ENCODE data around the gene PTGIR. TPM values are rescaled to one million over a fixed set of nuclear protein-coding genes. Genes with fewer than 3 reads are reported as not detected.

The PTGIR gene
- total RNA-seq, 2 experiments from 2014 or later, result 24.2 to 24.8 TPM

DNA sequence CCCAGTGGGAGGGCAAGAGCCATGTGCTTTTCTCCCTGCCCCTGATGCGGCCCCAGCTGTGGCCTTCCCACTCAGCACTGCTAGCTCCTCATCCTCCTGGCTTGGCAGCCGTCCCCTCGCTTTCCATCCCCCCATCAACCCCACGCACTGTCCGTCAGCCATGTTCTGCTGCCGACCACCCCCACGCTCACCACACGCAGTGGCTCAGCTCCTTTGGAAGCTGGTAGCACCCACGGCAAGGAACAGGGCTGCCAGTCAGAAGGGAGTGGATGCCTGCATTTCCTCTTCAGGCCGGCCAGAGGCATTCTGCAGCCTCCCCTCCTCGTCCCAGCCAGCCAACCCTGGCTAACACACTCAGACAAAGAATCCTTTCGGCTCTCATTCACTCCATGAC lies 17.4 kb downstream of the PTGIR start:
- ChIA-PET CTCF (interaction anchor here (0.5 kb wide), 1 partner anchor 143 kb away, joined by 3 read pairs; no protein-coding TSS in a partner anchor), POLR2A (interaction anchor here (1.6 kb wide), 1 partner anchor 54 kb away, joined by 3 read pairs; the partner anchor contains the start of gene DACT3)

DNA sequence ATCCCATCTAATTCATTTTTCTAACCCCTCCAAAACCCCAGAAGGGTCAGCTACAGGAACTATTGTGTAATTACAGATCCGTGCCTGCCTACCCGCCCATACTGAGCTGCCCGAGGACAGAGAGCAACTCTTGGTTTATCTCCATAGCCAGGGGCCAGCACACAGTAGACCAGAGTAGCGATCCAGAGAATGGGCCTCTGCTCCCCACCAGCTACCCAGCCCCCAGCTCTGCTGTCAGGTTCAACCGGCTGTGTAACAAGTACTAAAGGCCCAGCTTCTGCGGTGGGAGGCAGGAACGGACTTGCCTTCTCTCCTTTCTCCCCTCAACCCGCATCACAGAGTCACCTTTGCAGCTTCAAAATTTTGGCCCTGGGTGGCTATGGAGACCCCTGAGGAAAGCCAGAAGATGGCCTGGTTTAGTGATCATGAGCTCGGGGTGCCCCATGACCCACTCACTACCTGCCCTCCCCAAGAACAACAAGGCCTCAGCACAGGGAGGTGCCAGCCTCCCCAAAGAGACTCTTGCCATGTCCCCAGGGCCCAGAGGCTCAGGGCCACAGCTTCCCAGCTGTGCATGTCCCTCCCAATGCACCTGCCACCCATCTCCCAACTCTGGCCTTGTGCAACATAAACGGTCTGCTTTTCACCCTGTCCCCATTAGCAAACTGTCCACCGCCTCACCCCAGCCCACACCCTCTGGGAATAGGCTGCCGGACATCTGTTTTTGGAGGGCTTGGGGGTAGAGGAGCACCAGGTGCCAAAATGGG lies 18.0 kb downstream of the PTGIR start:
- ChIA-PET POLR2A (interaction anchor here (1.6 kb wide), 1 partner anchor 54 kb away, joined by 3 read pairs; the partner anchor contains the start of gene DACT3), CTCF (interaction anchor here (1.0 kb wide), 1 partner anchor 7 kb away, joined by 4 read pairs; no protein-coding TSS in a partner anchor)

- ChIA-PET POLR2A (interaction anchor here (1.6 kb wide), 1 partner anchor 55 kb away, joined by 3 read pairs; the partner anchor contains the start of gene DACT3), CTCF (interaction anchor here (1.0 to 1.6 kb wide), 2 partner anchors 8 to 11 kb away, joined by 4 to 6 read pairs; no protein-coding TSS in a partner anchor)
Measured at GRCh38 chr19:46606019-46606418, 18.9 kb downstream of the PTGIR start.

- CTCF ChIA-PET, result interaction anchor here (1.0 to 1.6 kb wide), 3 partner anchors 9 to 57 kb away, joined by 4 to 6 read pairs (median 4); no protein-coding TSS in a partner anchor
- POLR2A ChIA-PET, result no interaction called here
Measured at GRCh38 chr19:46605356-46605821, 19.5 kb downstream of the PTGIR start.

- CTCF ChIA-PET, result interaction anchor here (1.6 to 5.1 kb wide), 3 partner anchors 8 to 57 kb away, joined by 4 to 36 read pairs (median 6); no protein-coding TSS in a partner anchor
- POLR2A ChIA-PET, result no interaction called here
Measured at GRCh38 chr19:46604781-46605355, 20.0 kb downstream of the PTGIR start.

GRCh38 chr19:46603752-46604231 lies 21.1 kb downstream of the PTGIR start:
- CTCF ChIA-PET, result interaction anchor here (0.5 to 5.1 kb wide), 4 partner anchors 9 to 301 kb away, joined by 3 to 36 read pairs (median 8); no protein-coding TSS in a partner anchor
- POLR2A ChIA-PET, result interaction anchor here (3.6 kb wide), 1 partner anchor 8 kb away, joined by 30 read pairs; no protein-coding TSS in a partner anchor

DNA sequence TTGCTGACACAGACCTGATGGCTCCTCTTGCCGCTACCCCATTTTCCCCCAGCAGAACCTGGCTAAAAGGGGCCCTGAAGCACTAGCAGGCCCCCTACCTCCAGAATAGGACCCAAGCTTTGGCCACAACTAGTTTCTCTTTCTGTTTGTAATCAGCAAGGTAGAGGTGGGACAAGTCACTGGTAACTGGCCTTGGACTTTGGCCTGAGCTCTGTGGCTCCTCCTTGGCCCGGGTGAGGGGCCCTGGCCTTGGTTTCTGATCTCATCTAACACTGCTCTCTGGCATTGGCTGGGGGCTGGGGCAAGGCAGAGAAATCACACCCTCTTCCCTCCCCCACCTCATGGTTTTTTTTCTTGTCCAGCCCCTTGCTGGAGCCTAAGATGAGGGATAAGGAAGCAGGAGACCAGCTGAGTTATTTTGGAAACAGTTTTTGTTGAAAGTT lies 21.7 kb downstream of the PTGIR start:
- POLR2A ChIA-PET, result interaction anchor here (0.8 to 3.6 kb wide), 2 partner anchors 8 to 101 kb away, joined by 3 to 30 read pairs; no protein-coding TSS in a partner anchor
- CTCF ChIA-PET, result interaction anchor here (0.5 to 5.1 kb wide), 3 partner anchors 10 to 302 kb away, joined by 3 to 36 read pairs (median 11); no protein-coding TSS in a partner anchor

DNA sequence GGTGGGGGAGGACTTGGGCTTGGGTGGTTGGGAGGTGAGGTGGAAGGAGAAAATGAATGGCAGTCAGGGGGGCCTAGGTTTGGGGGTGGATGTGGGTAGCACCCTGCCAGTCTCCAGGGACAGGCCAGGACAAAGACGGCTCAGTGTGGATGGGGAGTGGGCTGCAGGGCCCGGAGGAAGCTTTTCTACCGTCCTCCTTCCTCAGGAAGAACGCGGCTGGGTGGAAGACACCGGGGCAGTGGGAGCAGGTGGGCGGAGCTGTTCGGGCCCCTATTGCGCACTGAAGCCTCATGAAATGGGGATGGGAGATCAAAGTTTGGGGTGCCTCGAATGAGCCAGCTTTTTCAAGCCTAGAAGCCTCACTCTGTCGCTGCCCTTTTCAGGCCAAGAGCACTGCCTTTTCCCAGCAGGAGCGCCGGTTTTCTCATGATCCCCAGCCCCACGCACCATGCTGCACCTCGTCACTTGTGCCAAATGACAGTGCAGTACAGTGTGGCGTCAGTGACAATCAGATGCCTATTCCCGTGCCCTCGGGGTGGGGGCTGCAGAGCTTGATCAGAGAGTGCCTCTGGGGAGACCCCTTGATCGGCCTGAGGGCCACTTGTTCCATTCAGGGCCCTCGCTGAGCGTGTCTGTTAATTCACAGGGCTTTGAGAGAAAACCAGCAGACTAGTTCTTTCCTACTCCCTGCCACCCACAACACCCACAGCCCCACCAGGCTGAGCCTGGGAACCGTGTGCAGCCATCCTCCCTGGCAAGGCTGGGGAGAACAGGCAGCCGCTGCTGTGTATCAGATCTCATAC lies 22.3 kb downstream of the PTGIR start:
- CTCF ChIA-PET, result interaction anchor here (0.8 to 5.1 kb wide), 4 partner anchors 10 to 107 kb away, joined by 3 to 36 read pairs (median 8); partner anchors contain the start of gene PNMA8B
- POLR2A ChIA-PET, result interaction anchor here (0.6 to 3.6 kb wide), 9 partner anchors 9 to 654 kb away, joined by 3 to 30 read pairs (median 3); partner anchors contain the start of genes DACT3 and SLC1A5

- CTCF ChIA-PET, result interaction anchor here (0.8 to 5.1 kb wide), 6 partner anchors 12 to 106 kb away, joined by 3 to 36 read pairs (median 6); partner anchors contain the start of genes DACT3 and PNMA8B
- POLR2A ChIA-PET, result interaction anchor here (0.6 to 3.6 kb wide), 12 partner anchors 8 to 655 kb away, joined by 3 to 30 read pairs (median 4); partner anchors contain the start of genes DACT3 and SLC1A5
Measured at GRCh38 chr19:46601318-46602224, 23.3 kb downstream of the PTGIR start, which contains the start of gene CALM3. TSS of gene CALM3 (plus strand) at chr19:46601330. CDS start at chr19:46601435, 105 bp downstream.

DNA sequence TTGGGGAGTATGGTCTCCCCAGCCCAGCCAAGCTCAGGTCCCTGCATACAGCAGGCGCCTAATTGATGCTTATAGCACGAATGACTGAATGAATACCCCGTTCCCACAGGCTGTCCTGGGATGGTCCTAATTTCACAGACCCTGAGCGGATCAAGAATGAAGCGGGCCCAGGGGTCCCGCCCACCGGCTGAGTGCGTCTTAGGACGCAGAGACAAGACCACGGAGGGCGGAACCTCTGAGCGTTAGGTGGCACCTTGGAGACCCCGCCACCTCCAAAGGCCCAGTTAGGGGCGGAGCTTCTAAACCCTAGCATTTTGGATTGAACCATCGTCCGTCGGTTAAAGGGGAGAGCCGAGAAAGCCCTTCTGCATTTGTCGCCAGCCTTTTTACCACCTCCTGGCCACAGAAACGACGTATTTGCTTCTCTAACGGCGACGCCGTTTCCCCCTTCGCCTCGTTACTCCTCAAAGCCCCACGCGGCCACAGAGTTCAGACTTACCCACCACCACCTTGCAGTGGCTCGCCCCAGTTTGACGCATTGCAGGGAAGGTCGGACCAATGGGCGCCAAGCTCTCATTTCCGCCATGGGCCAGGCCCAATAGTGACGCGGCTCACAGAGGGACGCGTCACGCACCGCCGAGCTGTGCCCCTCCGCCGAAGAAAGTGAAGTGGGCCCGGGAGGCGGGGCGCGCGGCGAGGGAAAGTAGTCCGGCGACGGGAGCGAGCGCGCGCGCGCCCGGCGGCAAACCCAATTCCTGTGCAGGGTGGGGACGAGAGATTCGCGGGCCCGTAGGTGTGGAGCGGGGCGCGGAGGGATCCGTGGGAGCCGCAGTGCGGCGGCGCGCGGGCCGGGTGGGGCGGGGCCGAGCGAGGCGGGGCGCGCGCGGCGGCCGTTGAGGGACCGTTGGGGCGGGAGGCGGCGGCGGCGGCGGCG lies 24.2 kb downstream of the PTGIR start:
- POLR2A ChIA-PET, result interaction anchor here (0.5 to 3.6 kb wide), 9 partner anchors 9 to 697 kb away, joined by 3 to 30 read pairs (median 3); partner anchors contain the start of gene DACT3
- CTCF ChIA-PET, result interaction anchor here (0.6 to 5.1 kb wide), 5 partner anchors 12 to 71 kb away, joined by 3 to 36 read pairs (median 4); partner anchors contain the start of gene DACT3

- ChIA-PET CTCF (interaction anchor here (0.6 to 5.1 kb wide), 5 partner anchors 13 to 71 kb away, joined by 3 to 36 read pairs (median 4); partner anchors contain the start of gene DACT3), POLR2A (interaction anchor here (0.5 to 3.6 kb wide), 5 partner anchors 12 to 918 kb away, joined by 3 to 30 read pairs (median 6); partner anchors contain the start of gene DACT3)
Measured at GRCh38 chr19:46599716-46600373, 25.0 kb downstream of the PTGIR start.

DNA sequence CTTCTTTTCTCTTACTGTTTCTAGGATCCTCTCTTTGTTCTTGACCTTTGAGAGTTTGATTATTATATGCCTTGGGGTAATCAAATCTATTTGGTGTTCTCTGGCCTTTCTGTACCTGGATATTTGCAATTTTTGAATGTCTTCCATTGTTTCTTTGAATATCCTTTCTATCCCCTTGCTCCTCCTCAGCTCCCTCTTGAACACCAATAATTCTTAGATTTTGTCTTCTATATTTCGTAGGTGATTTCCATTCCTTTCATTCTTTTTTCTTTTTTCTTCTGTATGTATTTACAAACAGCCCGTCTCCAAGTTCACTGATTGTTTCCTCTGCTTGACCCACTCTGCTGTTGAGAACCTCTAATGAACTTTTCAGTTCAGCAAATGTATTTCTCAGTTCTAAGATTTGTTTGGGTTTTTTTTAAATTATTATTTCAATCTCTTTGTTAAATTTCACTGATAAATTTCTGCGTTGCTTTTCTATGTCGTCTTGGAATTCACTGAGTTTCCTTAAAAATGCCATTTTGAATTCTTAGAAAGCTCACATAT lies 26.4 kb downstream of the PTGIR start:
- CTCF ChIA-PET, result interaction anchor here (0.7 to 1.1 kb wide), 3 partner anchors 16 to 168 kb away, joined by 3 to 4 read pairs (median 4); no protein-coding TSS in a partner anchor
- POLR2A ChIA-PET, result no interaction called here

GRCh38 chr19:46596008-46596407 lies 28.9 kb downstream of the PTGIR start:
- POLR2A ChIA-PET, result no interaction called here
- CTCF ChIA-PET, result interaction anchor here (1.2 kb wide), 1 partner anchor 133 kb away, joined by 3 read pairs; no protein-coding TSS in a partner anchor

- POLR2A ChIA-PET, result no interaction called here
Measured at GRCh38 chr19:46591870-46592269, 33.0 kb downstream of the PTGIR start.

GRCh38 chr19:46591254-46591653 lies 33.6 kb downstream of the PTGIR start:
- POLR2A ChIA-PET, result interaction anchor here (0.6 kb wide), 1 partner anchor 737 kb away, joined by 3 read pairs; no protein-coding TSS in a partner anchor
- CTCF ChIA-PET, result no interaction called here

More at GRCh38 chr19:46591870-46592269, 33.0 kb downstream of the PTGIR start:
- CTCF ChIA-PET, result no interaction called here

All from activated CD8-positive, alpha-beta memory T cell treated with anti-CD3 and anti-CD28 coated beads for 36 hours (primary cell).